Measurements from ENCODE around the gene GPR31. TPM values are rescaled to one million over a fixed set of nuclear protein-coding genes. Genes with fewer than 3 reads are reported as not detected.

The GPR31 gene
- total RNA-seq, 1 experiment from 2014 or later, result not detected

DNA sequence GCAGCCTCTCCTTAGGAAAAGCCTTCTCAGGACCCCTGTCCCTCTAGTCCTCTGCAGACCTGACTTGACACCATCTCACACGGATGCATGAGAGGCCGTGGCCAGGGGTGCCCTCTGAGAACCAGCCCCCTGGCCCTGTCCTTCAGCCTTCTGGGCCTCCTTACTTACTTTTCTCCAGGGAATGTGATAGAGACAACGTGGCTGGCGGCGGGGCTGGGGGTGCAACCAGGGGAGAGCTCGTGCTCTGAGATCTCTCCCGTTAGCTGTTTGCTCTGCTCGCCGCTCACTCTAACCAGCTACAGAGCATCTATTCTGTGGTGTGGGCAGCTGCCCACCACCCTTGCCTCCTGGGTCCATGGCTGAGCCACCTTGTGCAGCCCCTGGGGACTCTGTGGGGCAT is 14.7 kb downstream of the GPR31 start:
- no peak overlapping the region for H4K5ac ChIP-seq (ENCODE audit: insufficient read length, low read depth, low read length)
- no peak overlapping the region for H2BK5ac ChIP-seq (ENCODE audit: insufficient read length, low read length)
- Mint-ChIP-seq H3K4me1 (peaks cover 50 to 58% of the 10 kb centered on the region in 2 experiments), H3K27me3 (ENCODE audit: low read depth) (peaks cover 25% of the 10 kb centered on the region), H3K9me3 (peaks cover 12 to 13% of the 10 kb centered on the region in 2 experiments), H3K36me3 (ENCODE audit: insufficient read depth in 1 of 3, low read depth in 3 of 3) (peaks cover 5 to 17% (median 6%) of the 10 kb centered on the region in 3 experiments; a peak in 5 of 7 replicates), H3K27ac (no peak overlapping the region), H3K4me3 (no peak overlapping the region)
- H3K4me2 ChIP-seq (ENCODE audit: insufficient read depth, insufficient read length, low read length), result no peak overlapping the region
- H4K20me1 ChIP-seq (ENCODE audit: control insufficient read depth, insufficient read depth, insufficient read length), result no peaks in the 10 kb centered on the region
- H3K23ac ChIP-seq (ENCODE audit: insufficient read length, low read depth, low read length), result no peak overlapping the region
- H3K4ac ChIP-seq (ENCODE audit: low read depth, low read length), result no peak overlapping the region
- H2BK120ac ChIP-seq (ENCODE audit: low read depth, low read length, poor library complexity, severe bottlenecking), result no peak overlapping the region
- no peaks in the 10 kb centered on the region for H3K27me3 ChIP-seq (ENCODE audit: insufficient read depth, low read length)
- H3K27ac ChIP-seq (ENCODE audit: insufficient read length, low read depth, low read length), result no peak overlapping the region
- H4K91ac ChIP-seq (ENCODE audit: insufficient read length, low read depth, low read length), result no peak overlapping the region
- H3K18ac ChIP-seq (ENCODE audit: insufficient read length, low read depth, low read length), result no peak overlapping the region
- no peak for DNase-seq
- no peak overlapping the region for H3K9ac ChIP-seq (ENCODE audit: extremely low read depth, insufficient read length, low read length)
- no CpG with 5 or more reads among the region's 9 CpGs for WGBS (ENCODE audit: extremely low coverage, insufficient read length, low lambda C conversion rate)
- H2AFZ ChIP-seq (ENCODE audit: low read length), result no peak overlapping the region
- H3K23me2 ChIP-seq (ENCODE audit: insufficient read length, low read depth, low read length, poor library complexity, severe bottlenecking), result no peaks in the 10 kb centered on the region
- H3T11ph ChIP-seq (ENCODE audit: low read length), result no peak overlapping the region
- H2BK20ac ChIP-seq (ENCODE audit: low read depth, low read length, poor library complexity, severe bottlenecking), result no peak overlapping the region
- no peak overlapping the region for H2BK12ac ChIP-seq (ENCODE audit: insufficient read length, low read depth, low read length)
- no peaks in the 10 kb centered on the region for H3K9me3 ChIP-seq (ENCODE audit: control insufficient read depth, low read depth, low read length)
- no peaks in the 10 kb centered on the region for H3K79me1 ChIP-seq (ENCODE audit: insufficient read depth, low read depth, low read length, poor library complexity, severe bottlenecking)
- H3K14ac ChIP-seq (ENCODE audit: insufficient read depth, low read length), result no peak overlapping the region
- no peak overlapping the region for H2AK5ac ChIP-seq (ENCODE audit: insufficient read length, low read length)
- no peaks in the 10 kb centered on the region for H3K79me2 ChIP-seq (ENCODE audit: insufficient read depth, low read length)
- H3K4me1 ChIP-seq (ENCODE audit: insufficient read depth, low read length), result peaks cover 3% of the 10 kb centered on the region
- TF ChIP-seq, protein P1, sequence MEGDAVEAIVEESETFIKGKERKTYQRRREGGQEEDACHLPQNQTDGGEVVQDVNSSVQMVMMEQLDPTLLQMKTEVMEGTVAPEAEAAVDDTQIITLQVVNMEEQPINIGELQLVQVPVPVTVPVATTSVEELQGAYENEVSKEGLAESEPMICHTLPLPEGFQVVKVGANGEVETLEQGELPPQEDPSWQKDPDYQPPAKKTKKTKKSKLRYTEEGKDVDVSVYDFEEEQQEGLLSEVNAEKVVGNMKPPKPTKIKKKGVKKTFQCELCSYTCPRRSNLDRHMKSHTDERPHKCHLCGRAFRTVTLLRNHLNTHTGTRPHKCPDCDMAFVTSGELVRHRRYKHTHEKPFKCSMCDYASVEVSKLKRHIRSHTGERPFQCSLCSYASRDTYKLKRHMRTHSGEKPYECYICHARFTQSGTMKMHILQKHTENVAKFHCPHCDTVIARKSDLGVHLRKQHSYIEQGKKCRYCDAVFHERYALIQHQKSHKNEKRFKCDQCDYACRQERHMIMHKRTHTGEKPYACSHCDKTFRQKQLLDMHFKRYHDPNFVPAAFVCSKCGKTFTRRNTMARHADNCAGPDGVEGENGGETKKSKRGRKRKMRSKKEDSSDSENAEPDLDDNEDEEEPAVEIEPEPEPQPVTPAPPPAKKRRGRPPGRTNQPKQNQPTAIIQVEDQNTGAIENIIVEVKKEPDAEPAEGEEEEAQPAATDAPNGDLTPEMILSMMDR (conservative IDR thresholded peaks at IDR 0.05), result no peak
- no peak overlapping the region for H4K8ac ChIP-seq (replicated peaks; ENCODE audit: insufficient read length, low read depth, low read length)
- no peak overlapping the region for H2BK15ac ChIP-seq (ENCODE audit: low read depth, low read length)
- no peak overlapping the region for H3K56ac ChIP-seq (ENCODE audit: insufficient read length, low read depth, low read length)

Measured in H9 (cell line).